Measurements from ENCODE around the gene RAPGEF6. TPM values are rescaled to one million over a fixed set of nuclear protein-coding genes. Genes with fewer than 3 reads are reported as not detected.

The RAPGEF6 gene
- total RNA-seq, 2 donors from 2014 or later, result 16.5 to 50.0 TPM

GRCh38 chr5:131392466-131393095, 242.4 kb downstream of the RAPGEF6 start:
- no peak for ATAC-seq (ENCODE audit: insufficient number of reproducible peaks, low FRiP score, low read depth)
- Histone ChIP-seq H3K27ac (peak overlapping the region in 1 of 2 donors; percentile 42), H3K36me3 (no peaks in the 10 kb centered on the region), H3K9me3 (no peaks in the 10 kb centered on the region), H3K4me1 (ENCODE audit: control insufficient read depth in 1 of 2, low read depth in 2 of 2) (peaks cover 13 to 27% of the 10 kb centered on the region in 2 donors), H3K27me3 (replicated peaks; ENCODE audit: insufficient read depth) (no peaks in the 10 kb centered on the region), H3K4me3 (no peak overlapping the region)
- TF ChIP-seq CTCF (IDR thresholded peaks at IDR 0.05), result no peak
- DNase-seq (ENCODE audit: low spot score), result no peak

GRCh38 chr5:131389869-131390265, 245.2 kb downstream of the RAPGEF6 start:
- Histone ChIP-seq H3K4me1 (ENCODE audit: control insufficient read depth in 1 of 2, low read depth in 2 of 2) (peaks cover 19 to 34% of the 10 kb centered on the region in 2 donors), H3K27ac (no peak overlapping the region), H3K27me3 (replicated peaks; ENCODE audit: insufficient read depth) (no peaks in the 10 kb centered on the region), H3K9me3 (no peaks in the 10 kb centered on the region), H3K4me3 (no peak overlapping the region), H3K36me3 (no peaks in the 10 kb centered on the region)
- TF ChIP-seq CTCF (IDR thresholded peaks at IDR 0.05), result no peak
- ATAC-seq (ENCODE audit: insufficient number of reproducible peaks, low FRiP score, low read depth), result no peak
- DNase-seq (ENCODE audit: low spot score), result no peak

- ATAC-seq (ENCODE audit: insufficient number of reproducible peaks, low FRiP score, low read depth) (no peak), DNase-seq (ENCODE audit: low spot score) (no peak)
- Histone ChIP-seq H3K4me1 (ENCODE audit: control insufficient read depth in 1 of 2, low read depth in 2 of 2) (peaks cover 15 to 35% of the 10 kb centered on the region in 2 donors), H3K36me3 (no peaks in the 10 kb centered on the region), H3K27ac (no peak overlapping the region), H3K4me3 (no peak overlapping the region), H3K27me3 (replicated peaks; ENCODE audit: insufficient read depth) (no peaks in the 10 kb centered on the region), H3K9me3 (no peaks in the 10 kb centered on the region)
- no peak for TF ChIP-seq CTCF (IDR thresholded peaks at IDR 0.05)
These were observed 245.7 kb downstream of the RAPGEF6 start for GRCh38 chr5:131389096-131389868.

- ATAC-seq (ENCODE audit: insufficient number of reproducible peaks, low FRiP score, low read depth) (no peak), DNase-seq (ENCODE audit: low spot score) (no peak)
- H3K4me1 ChIP-seq (ENCODE audit: control insufficient read depth in 1 of 2, low read depth in 2 of 2), result peaks cover 6 to 19% of the 10 kb centered on the region in 2 donors
- no peak overlapping the region for H3K4me3 ChIP-seq
- H3K36me3 ChIP-seq, result no peaks in the 10 kb centered on the region
- no peak for TF ChIP-seq CTCF (IDR thresholded peaks at IDR 0.05)
- H3K27me3 ChIP-seq (replicated peaks; ENCODE audit: insufficient read depth), result no peaks in the 10 kb centered on the region
- no peak overlapping the region for H3K27ac ChIP-seq
- no peaks in the 10 kb centered on the region for H3K9me3 ChIP-seq
These were observed 247.8 kb downstream of the RAPGEF6 start for GRCh38 chr5:131387255-131387654.

- Histone ChIP-seq H3K4me1 (ENCODE audit: control insufficient read depth in 1 of 2, low read depth in 2 of 2) (peaks cover 6 to 17% of the 10 kb centered on the region in 2 donors), H3K36me3 (no peaks in the 10 kb centered on the region), H3K27ac (no peak overlapping the region), H3K9me3 (no peaks in the 10 kb centered on the region), H3K4me3 (no peak overlapping the region), H3K27me3 (replicated peaks; ENCODE audit: insufficient read depth) (no peaks in the 10 kb centered on the region)
- DNase-seq (ENCODE audit: low spot score) (no peak), ATAC-seq (ENCODE audit: insufficient number of reproducible peaks, low FRiP score, low read depth) (no peak)
- no peak for TF ChIP-seq CTCF (IDR thresholded peaks at IDR 0.05)
These were observed 248.2 kb downstream of the RAPGEF6 start for GRCh38 chr5:131386779-131387178.

Measured in thoracic aorta (tissue), 2 donors.